Heart right ventricle (tissue), 16 donors: ENCODE results near the gene CDKAL1. TPM values are rescaled to one million over a fixed set of nuclear protein-coding genes. Genes with fewer than 3 reads are reported as not detected.

ENCODE experiments used
- ATAC-seq, 8 donors: fragments of 200-7000 bp; cut with Tn5 transposase; one replicate each; pipeline ENCODE4 v1.9.1; 2020; ENCODE audit warnings: mild to moderate bottlenecking in 8 of 8, moderate library complexity in 8 of 8, moderate number of reproducible peaks in 1 of 8
- DNase-seq, 2 donors: peaks; one replicate each; pipeline ENCODE4 v3.0.0-alpha.2; 2020
- H3K27ac ChIP-seq, 10 donors: fragments of 200-600 bp; sonication (generic) in 2 of 10; one replicate each; pipeline versions ENCODE4 v1.5.0 to v1.8.0; 2020 to 2022; ENCODE audit warnings: mild to moderate bottlenecking in 3 of 10
- H3K27me3 ChIP-seq, 7 donors: fragments of 200-600 bp; one replicate each; pipeline ENCODE4 v1.8.0; 2021 to 2022; ENCODE audit warnings: mild to moderate bottlenecking in 2 of 7
- H3K36me3 ChIP-seq, 9 donors: fragments of 200-600 bp; sonication (generic) in 1 of 9; one replicate each; pipeline versions ENCODE4 v1.5.0 to v1.8.0; 2020 to 2022; ENCODE audit warnings: mild to moderate bottlenecking in 2 of 9
- H3K4me1 ChIP-seq, 9 donors: fragments of 200-600 bp; sonication (generic) in 1 of 9; one replicate each; pipeline versions ENCODE4 v1.5.0 to v1.8.0; 2020 to 2022; ENCODE audit warnings: mild to moderate bottlenecking in 4 of 9
- H3K4me3 ChIP-seq, 10 donors: fragments of 200-600 bp; sonication (generic) in 2 of 10; one replicate each; pipeline versions ENCODE4 v1.5.0 to v1.8.0; 2020 to 2022; ENCODE audit warnings: mild to moderate bottlenecking in 7 of 10, moderate library complexity in 2 of 10
- H3K9me3 ChIP-seq, 11 donors: fragments of 200-600 bp in 10 of 11; sonication (generic) in 2 of 11; one replicate each; pipeline versions ENCODE4 v1.5.0 to v1.8.0; 2013 to 2022; ENCODE audit warnings: mild to moderate bottlenecking in 2 of 11, control low read depth in 1 of 11, moderate library complexity in 1 of 11
- WGBS, 2 donors: extraction: QIAGEN DNeasy Blood & Tissue Kit; methylation state at CpG; one replicate each; pipeline ENCODE4 v1.1.7; 2013; ENCODE audit warnings: inconsistent platforms in 1 of 2; 5-methylcytosine and 5-hydroxymethylcytosine counted together
- intact Hi-C, 10 donors: fragments of 100-400 bp; cut with DNase I; formaldehyde crosslinking; loops; one replicate each; pipeline versions ENCODE4 v1.11.1 to v1.14.2; 2022
- polyA plus RNA-seq, 2 donors: library from polyadenylated mRNA; stranded (reverse); fragments of 200-250 nt; gene quantifications; one replicate each; pipeline ENCODE4 v1.2.3, GENCODE V29; 2013
- total RNA-seq, 10 donors: library from RNA; stranded (reverse); fragmentation: NEBNext Ultra II Directional in 3 of 10; extraction: Animal tissue kit (Norgen Biotek cat#: 25700) in 3 of 10; gene quantifications; one replicate each; pipeline versions ENCODE4 v1.2.1 to v1.2.4, GENCODE V29; 2021 to 2023
- TF ChIP-seq, protein P1 (sequence below), 9 donors: fragments of 200-600 bp; sonication (generic) in 2 of 9; IDR thresholded peaks; one replicate each; pipeline versions ENCODE4 v1.5.0 to v1.8.0; 2021 to 2022; ENCODE audit warnings: antibody characterized with exemption in 9 of 9, mild to moderate bottlenecking in 5 of 9, moderate library complexity in 1 of 9
- donor health status: Arrhythmogenic right ventricular cardiomyopathy.
- donor health status: ischemic (EF 13 %, LVEDD 7.1; RV severe dilation, severe dysfunction).
- donor health status: healthy with polysubstance abuse.
- donor health status: DM: no; HTN: yes; CAD: no.
- donor health status: DM: no; HTN: no; CAD: no.
- donor health status: ischemic (EF 25% LVEDD 6.9; RV normal size, moderate dysfunction).
- donor health status: ischemic (EF 25% LVEDD 5.7; RV mildly dilated, moderate dysfunction).
- donor health status: healthy.
- donor health status: DM: yes; HTN: yes; CAD: no.
- donor health status: Ischemic cardiomyopathy.
- donor health status: ischemic (EF 35%, LVEDD 5.7; RV mildly dilated, moderate dysfunction).
- donor health status: nonischemic (EF 11% LVEDD 7.7; RV severe dilation, severe dysfunction).
- donor health status: DM: yes; HTN: yes; CAD: no.
- donor health status: PGD.
- donor health status: ischemic (EF 29% LVEDD 5.4; RV normal size, mild dysfunction).
- donor health status: nonischemic (EF 23%, LVEDD 6.1; RV moderate dilation, normal function).

CDKAL1 gene
- total and polyA plus RNA-seq, 12 donors: 3.2 to 14.0 (median 10.6) TPM

DNA sequence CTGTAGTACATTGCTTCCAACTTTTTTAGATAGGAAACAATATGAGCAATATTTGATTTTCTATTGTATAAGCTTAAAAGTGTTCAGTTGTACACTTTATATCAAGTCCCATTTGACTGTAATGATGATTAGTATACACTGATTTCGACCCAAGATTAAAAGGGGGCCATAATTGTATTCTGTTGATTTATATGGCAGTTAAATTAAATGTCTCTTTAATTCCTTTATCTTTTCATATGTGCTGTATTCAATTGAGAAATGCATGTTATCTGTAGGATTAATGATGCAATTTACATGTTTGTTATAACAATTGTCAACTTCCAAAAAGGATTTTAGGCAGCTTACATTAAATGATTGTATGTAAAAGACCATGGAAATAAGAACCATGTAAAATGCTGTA lies 317.5 kb downstream of the CDKAL1 start:
- no peak overlapping the region for H3K27ac ChIP-seq
- H3K9me3 ChIP-seq: no peaks in the 10 kb centered on the region
- DNase-seq (no peak), ATAC-seq (no peak)
- H3K4me3 ChIP-seq: no peak overlapping the region
- 90 to 99% methylated on average over 1 of the region's 1 CpG for WGBS, 2 donors
- no peaks in the 10 kb centered on the region for H3K36me3 ChIP-seq
- H3K27me3 ChIP-seq: no peaks in the 10 kb centered on the region
- no peaks in the 10 kb centered on the region for H3K4me1 ChIP-seq
- TF ChIP-seq, protein P1, sequence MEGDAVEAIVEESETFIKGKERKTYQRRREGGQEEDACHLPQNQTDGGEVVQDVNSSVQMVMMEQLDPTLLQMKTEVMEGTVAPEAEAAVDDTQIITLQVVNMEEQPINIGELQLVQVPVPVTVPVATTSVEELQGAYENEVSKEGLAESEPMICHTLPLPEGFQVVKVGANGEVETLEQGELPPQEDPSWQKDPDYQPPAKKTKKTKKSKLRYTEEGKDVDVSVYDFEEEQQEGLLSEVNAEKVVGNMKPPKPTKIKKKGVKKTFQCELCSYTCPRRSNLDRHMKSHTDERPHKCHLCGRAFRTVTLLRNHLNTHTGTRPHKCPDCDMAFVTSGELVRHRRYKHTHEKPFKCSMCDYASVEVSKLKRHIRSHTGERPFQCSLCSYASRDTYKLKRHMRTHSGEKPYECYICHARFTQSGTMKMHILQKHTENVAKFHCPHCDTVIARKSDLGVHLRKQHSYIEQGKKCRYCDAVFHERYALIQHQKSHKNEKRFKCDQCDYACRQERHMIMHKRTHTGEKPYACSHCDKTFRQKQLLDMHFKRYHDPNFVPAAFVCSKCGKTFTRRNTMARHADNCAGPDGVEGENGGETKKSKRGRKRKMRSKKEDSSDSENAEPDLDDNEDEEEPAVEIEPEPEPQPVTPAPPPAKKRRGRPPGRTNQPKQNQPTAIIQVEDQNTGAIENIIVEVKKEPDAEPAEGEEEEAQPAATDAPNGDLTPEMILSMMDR (IDR thresholded peaks at IDR 0.05): no peak
- intact Hi-C loops: no loop called here

DNA sequence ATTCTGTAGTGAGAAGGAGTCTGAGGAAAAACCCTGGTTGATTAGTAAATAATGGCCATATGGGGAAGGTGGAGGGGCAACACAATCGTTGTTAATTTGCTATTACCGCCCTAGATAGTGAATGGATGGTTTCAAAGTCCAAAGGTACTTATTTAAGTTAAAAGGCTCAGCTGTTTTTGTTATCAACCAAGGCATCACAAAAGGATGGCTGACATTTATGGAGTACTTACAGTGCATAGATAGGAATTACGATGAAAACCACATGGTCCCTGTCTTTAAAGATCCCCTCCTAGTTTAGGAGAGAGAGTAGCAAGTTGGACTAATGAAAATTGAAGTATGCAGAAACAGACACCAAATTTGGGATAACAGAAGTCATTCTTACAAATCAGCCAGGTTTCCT lies 319.6 kb downstream of the CDKAL1 start:
- 79 to 85% methylated on average over 3 of the region's 3 CpGs for WGBS, 2 donors
- no peaks in the 10 kb centered on the region for H3K4me1 ChIP-seq
- H3K27me3 ChIP-seq: no peaks in the 10 kb centered on the region
- no peaks in the 10 kb centered on the region for H3K36me3 ChIP-seq
- no peak for ATAC-seq
- DNase-seq: no peak
- H3K9me3 ChIP-seq: no peaks in the 10 kb centered on the region
- intact Hi-C loops: no loop called here
- TF ChIP-seq, protein P1 (IDR thresholded peaks at IDR 0.05): no peak
- H3K27ac ChIP-seq: no peak overlapping the region
- no peak overlapping the region for H3K4me3 ChIP-seq

DNA sequence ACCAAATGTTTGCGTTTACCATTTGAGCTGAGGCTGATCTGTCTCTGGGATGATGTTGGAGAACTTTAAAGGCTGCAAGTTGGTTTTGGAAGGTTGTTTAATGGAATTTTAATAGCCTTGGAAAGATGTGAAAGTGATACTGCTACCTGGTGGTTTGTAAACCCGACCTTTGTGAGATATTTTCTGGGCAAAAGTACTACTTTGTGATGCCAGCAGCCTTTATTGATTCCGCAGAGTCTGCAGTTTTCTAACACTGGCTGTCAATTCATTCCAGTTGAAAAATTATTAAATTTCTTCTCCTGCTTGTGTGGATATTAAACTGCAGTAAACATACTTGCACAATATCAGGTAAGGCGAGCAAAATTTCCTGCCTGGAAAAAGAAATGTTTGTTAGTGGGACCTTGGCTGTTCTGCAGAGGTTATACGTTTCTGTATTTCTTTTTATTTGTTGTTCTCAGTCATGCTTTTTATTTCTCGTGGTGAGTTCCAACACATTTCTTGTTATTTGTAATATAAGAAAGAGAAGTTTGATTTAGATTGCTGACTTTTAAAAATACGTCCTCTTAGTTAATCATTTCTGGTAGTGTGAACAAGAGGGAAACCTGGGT lies 322.5 kb downstream of the CDKAL1 start:
- no peaks in the 10 kb centered on the region for H3K9me3 ChIP-seq
- peaks cover 0 to 3% (median 0%) of the 10 kb centered on the region in 9 donors for H3K36me3 ChIP-seq
- TF ChIP-seq, protein P1 (IDR thresholded peaks at IDR 0.05): no peak
- no peaks in the 10 kb centered on the region for H3K4me1 ChIP-seq
- no peak overlapping the region for H3K4me3 ChIP-seq
- no peak for DNase-seq
- no peak for ATAC-seq
- no peak overlapping the region for H3K27ac ChIP-seq
- H3K27me3 ChIP-seq: no peaks in the 10 kb centered on the region
- intact Hi-C loops: no loop called here
- 94 to 96% methylated on average over 7 of the region's 7 CpGs for WGBS, 2 donors

DNA sequence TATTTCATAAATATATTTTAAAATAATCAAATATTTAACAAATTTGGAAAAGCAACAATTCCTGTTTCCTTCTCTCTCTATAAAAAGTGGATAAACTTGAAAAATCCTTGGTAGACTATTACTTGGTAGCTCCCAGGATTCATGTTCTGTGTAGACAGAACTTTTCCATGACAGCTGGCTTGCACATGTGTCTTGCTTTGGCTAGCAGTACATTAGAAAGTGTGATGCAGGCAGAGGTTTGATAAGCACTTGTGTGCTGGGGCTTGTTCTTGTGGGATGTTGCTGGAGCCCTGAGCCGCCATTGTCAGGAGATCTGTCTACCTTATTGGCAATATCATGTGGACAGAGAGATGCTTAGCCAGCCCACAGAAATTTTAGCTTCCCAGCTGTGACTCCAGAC lies 327.2 kb downstream of the CDKAL1 start:
- DNase-seq: no peak
- no peaks in the 10 kb centered on the region for H3K4me1 ChIP-seq
- no peaks in the 10 kb centered on the region for H3K9me3 ChIP-seq
- WGBS, 2 donors: 74 to 89% methylated on average over 1 of the region's 1 CpG
- peaks cover 0 to 3% (median 0%) of the 10 kb centered on the region in 9 donors for H3K36me3 ChIP-seq
- H3K4me3 ChIP-seq: no peak overlapping the region
- H3K27ac ChIP-seq: no peak overlapping the region
- TF ChIP-seq, protein P1 (IDR thresholded peaks at IDR 0.05): no peak
- no peaks in the 10 kb centered on the region for H3K27me3 ChIP-seq
- ATAC-seq: peak in 2 of 8 donors; percentile 51 to 61
- intact Hi-C loops: loop anchor here in 1 of 10 donors (10.0 kb wide), 1 partner anchor 723 kb away; no protein-coding TSS in a partner anchor
